ENCODE measurements around the gene CEACAM3. TPM values are rescaled to one million over a fixed set of nuclear protein-coding genes. Genes with fewer than 3 reads are reported as not detected.

Gene CEACAM3
- total RNA-seq, 4 donors from 2014 or later: not detected

- Histone ChIP-seq H3K27me3 (no peaks in the 10 kb centered on the region), H3K9me3 (no peaks in the 10 kb centered on the region), H3K4me3 (no peak overlapping the region), H3K4me1 (no peaks in the 10 kb centered on the region), H3K27ac (no peak overlapping the region), H3K36me3 (no peaks in the 10 kb centered on the region)
- DNase-seq: no peak
- TF ChIP-seq POLR2A (IDR thresholded peaks at IDR 0.05): no peak
Observed at GRCh38 chr19:41847351-41848105, 51.1 kb downstream of the CEACAM3 start.

DNA sequence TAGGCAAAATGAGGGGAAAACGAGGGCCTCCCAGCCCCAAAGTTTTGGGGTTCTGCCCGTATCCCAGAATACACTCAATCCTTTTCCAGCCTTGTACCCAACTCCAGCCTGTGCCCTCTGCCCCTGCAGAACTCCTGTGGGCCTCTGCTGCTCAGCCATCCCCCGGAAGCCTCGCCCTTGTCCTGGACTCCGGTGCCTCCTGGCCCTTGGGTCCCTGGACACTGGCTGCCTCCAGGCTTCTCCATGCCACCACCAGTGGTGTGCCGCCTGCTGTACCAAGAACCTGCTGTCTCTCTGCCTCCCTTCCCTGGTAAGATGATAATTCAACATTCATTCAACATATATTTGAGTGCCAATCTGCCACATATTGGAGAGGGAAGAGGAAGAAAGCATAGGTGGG is 52.3 kb downstream of the CEACAM3 start:
- no peak overlapping the region for H3K27ac ChIP-seq
- H3K9me3 ChIP-seq: no peaks in the 10 kb centered on the region
- no peak for TF ChIP-seq POLR2A (IDR thresholded peaks at IDR 0.05)
- TF ChIP-seq, protein P1, sequence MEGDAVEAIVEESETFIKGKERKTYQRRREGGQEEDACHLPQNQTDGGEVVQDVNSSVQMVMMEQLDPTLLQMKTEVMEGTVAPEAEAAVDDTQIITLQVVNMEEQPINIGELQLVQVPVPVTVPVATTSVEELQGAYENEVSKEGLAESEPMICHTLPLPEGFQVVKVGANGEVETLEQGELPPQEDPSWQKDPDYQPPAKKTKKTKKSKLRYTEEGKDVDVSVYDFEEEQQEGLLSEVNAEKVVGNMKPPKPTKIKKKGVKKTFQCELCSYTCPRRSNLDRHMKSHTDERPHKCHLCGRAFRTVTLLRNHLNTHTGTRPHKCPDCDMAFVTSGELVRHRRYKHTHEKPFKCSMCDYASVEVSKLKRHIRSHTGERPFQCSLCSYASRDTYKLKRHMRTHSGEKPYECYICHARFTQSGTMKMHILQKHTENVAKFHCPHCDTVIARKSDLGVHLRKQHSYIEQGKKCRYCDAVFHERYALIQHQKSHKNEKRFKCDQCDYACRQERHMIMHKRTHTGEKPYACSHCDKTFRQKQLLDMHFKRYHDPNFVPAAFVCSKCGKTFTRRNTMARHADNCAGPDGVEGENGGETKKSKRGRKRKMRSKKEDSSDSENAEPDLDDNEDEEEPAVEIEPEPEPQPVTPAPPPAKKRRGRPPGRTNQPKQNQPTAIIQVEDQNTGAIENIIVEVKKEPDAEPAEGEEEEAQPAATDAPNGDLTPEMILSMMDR (IDR thresholded peaks at IDR 0.05): no peak
- H3K4me1 ChIP-seq: no peaks in the 10 kb centered on the region
- H3K4me3 ChIP-seq: no peak overlapping the region
- no peak for DNase-seq
- H3K27me3 ChIP-seq: no peaks in the 10 kb centered on the region
- no peaks in the 10 kb centered on the region for H3K36me3 ChIP-seq

GRCh38 chr19:41849067-41849466 is 52.7 kb downstream of the CEACAM3 start:
- H3K9me3 ChIP-seq: no peaks in the 10 kb centered on the region
- no peaks in the 10 kb centered on the region for H3K27me3 ChIP-seq
- no peak for TF ChIP-seq POLR2A (IDR thresholded peaks at IDR 0.05)
- TF ChIP-seq, protein P1 (IDR thresholded peaks at IDR 0.05): no peak
- no peaks in the 10 kb centered on the region for H3K36me3 ChIP-seq
- H3K4me1 ChIP-seq: no peaks in the 10 kb centered on the region
- H3K27ac ChIP-seq: no peak overlapping the region
- H3K4me3 ChIP-seq: no peak overlapping the region
- no peak for DNase-seq

DNA sequence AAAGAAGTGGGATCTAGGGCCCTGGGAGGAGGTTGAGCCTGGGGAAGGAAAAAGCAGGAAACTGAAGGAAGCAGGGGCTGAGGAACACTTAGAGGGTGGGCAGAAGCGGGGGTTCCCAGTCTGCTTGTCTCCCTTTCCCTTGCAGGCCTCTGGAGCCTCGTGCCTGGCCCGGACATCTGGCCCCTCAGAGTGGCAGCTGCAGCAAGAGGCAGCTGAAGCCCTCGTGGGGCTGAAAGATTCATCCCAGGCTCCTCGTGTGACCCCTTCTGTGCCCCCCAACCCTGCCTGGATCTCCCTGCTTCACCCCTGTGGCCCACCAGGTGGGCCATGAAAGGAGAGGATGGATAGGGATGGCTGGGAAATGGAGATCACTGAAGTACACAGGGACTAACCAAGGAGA is 54.0 kb downstream of the CEACAM3 start:
- no peak for TF ChIP-seq POLR2A (IDR thresholded peaks at IDR 0.05)
- TF ChIP-seq, protein P1 (IDR thresholded peaks at IDR 0.05): no peak
- no peaks in the 10 kb centered on the region for H3K9me3 ChIP-seq
- H3K27me3 ChIP-seq: no peaks in the 10 kb centered on the region
- H3K36me3 ChIP-seq: no peaks in the 10 kb centered on the region
- no peaks in the 10 kb centered on the region for H3K4me1 ChIP-seq
- no peak for DNase-seq
- H3K27ac ChIP-seq: no peak overlapping the region
- no peak overlapping the region for H3K4me3 ChIP-seq

GRCh38 chr19:41851456-41851855 is 55.1 kb downstream of the CEACAM3 start:
- DNase-seq: no peak
- H3K27me3 ChIP-seq: no peaks in the 10 kb centered on the region
- H3K36me3 ChIP-seq: no peaks in the 10 kb centered on the region
- H3K4me1 ChIP-seq: no peaks in the 10 kb centered on the region
- no peak overlapping the region for H3K4me3 ChIP-seq
- no peak overlapping the region for H3K27ac ChIP-seq
- no peaks in the 10 kb centered on the region for H3K9me3 ChIP-seq
- TF ChIP-seq, protein P1 (IDR thresholded peaks at IDR 0.05): no peak
- no peak for TF ChIP-seq POLR2A (IDR thresholded peaks at IDR 0.05)

DNA sequence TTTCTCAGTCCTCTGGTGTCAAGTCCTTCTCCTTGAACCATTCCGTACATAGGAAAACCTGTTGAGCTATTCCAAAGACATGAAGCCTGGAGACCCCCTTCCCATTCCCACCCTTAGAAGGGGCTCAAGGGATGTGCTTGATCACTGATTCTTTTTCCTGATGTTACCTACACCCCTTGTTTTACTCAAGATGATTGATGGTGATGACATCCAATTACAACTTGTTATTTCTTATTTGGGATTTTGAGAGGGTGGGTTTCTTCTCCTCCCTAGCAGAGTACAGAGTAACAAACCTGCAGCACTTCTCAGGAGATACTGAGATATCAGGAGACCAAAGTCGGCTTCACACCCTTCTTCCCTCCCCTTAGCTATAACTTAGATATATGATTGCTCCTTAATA is 57.0 kb downstream of the CEACAM3 start:
- Histone ChIP-seq H3K27ac (no peak overlapping the region), H3K4me3 (no peak overlapping the region), H3K36me3 (no peaks in the 10 kb centered on the region), H3K9me3 (no peaks in the 10 kb centered on the region), H3K4me1 (no peaks in the 10 kb centered on the region), H3K27me3 (no peaks in the 10 kb centered on the region)
- TF ChIP-seq, protein P1 (IDR thresholded peaks at IDR 0.05): no peak
- no peak for TF ChIP-seq POLR2A (IDR thresholded peaks at IDR 0.05)
- DNase-seq: no peak

All from Peyer's patch (tissue), 4 donors.